Measurements from ENCODE around the gene PCDHA5. TPM values are rescaled to one million over a fixed set of nuclear protein-coding genes. Genes with fewer than 3 reads are reported as not detected.
"Not testable (repeated sequence)": the region's sequence is repeated elsewhere in the genome, so short reads cannot be mapped to it uniquely, and the experiment has no call there.

Gene PCDHA5
- total and polyA plus RNA-seq, 2 of the 13 experiments (the other 11 are each of a cell fraction or from before 2014, with no cell fraction given): not detected

GRCh38 chr5:140848139-140849102 lies 27.0 kb downstream of the PCDHA5 start, which contains the start of gene PCDHA9:
Gene PCDHA9, plus strand, starts transcription at chr5:140848382. Its CDS starts 114 bp downstream, at chr5:140848496.
- H3K36me3 ChIP-seq (replicated peaks in 1 of 2; ENCODE audit: control insufficient read depth in 1 of 2, insufficient read depth in 2 of 2, low read length in 2 of 2); H4K20me1 ChIP-seq (ENCODE audit: insufficient read depth, low read length); H3K4me3 ChIP-seq (replicated peaks in 1 of 3; ENCODE audit: insufficient read depth in 1 of 3, low read depth in 2 of 3, low read length in 3 of 3); intact Hi-C loops (cut with micrococcal nuclease; ENCODE audit: unreplicated experiment); H3K4me1 ChIP-seq (ENCODE audit: insufficient read depth, low read length); H3K4me2 ChIP-seq (ENCODE audit: low read depth, low read length); DNase-seq (ENCODE audit: low spot score); H3K79me2 ChIP-seq (ENCODE audit: insufficient read depth, low read length); H3K9ac ChIP-seq (ENCODE audit: insufficient read depth, low read depth, low read length); H3K27ac ChIP-seq (ENCODE audit: extremely low read length, insufficient read depth, low read length); H3K27me3 ChIP-seq (ENCODE audit: control insufficient read depth in 1 of 2, insufficient read depth in 2 of 2, low read length in 2 of 2); FAIRE-seq; CTCF ChIA-PET (ENCODE audit: low intra/inter-chr PET ratio, low total read pairs); BruUV-seq (replicated peaks); H2AFZ ChIP-seq (ENCODE audit: low read length); H3K9me3 ChIP-seq (ENCODE audit: low read length); POLR2A ChIA-PET; in situ Hi-C loops (cut with HindIII; ENCODE audit: extremely low pct_ligation_motif_present, low pct_unique_long_range_greater_than_20kb): not testable (repeated sequence)
- peak; percentile 57; the same call in 2 of the 3 replicates for ATAC-seq
- 0 out of 2 replicates have a peak, but pooled peaks have one; percentile 33 for TF ChIP-seq ZBTB33 (CRISPR knock-in tag; IDR thresholded peaks at IDR 0.05)
- 73% methylated on average over 40 of the region's 48 CpGs for WGBS (ENCODE audit: low lambda C conversion rate)

GRCh38 chr5:140849831-140850634 lies 28.6 kb downstream of the PCDHA5 start:
- ATAC-seq: not testable (repeated sequence)

More at GRCh38 chr5:140849831-140850634, 28.6 kb downstream of the PCDHA5 start:
- H3K27ac ChIP-seq (ENCODE audit: extremely low read length, insufficient read depth, low read length); H3K36me3 ChIP-seq (replicated peaks in 1 of 2; ENCODE audit: control insufficient read depth in 1 of 2, insufficient read depth in 2 of 2, low read length in 2 of 2); H4K20me1 ChIP-seq (ENCODE audit: insufficient read depth, low read length); H3K79me2 ChIP-seq (ENCODE audit: insufficient read depth, low read length); POLR2A ChIA-PET; BruUV-seq (replicated peaks); H3K27me3 ChIP-seq (ENCODE audit: control insufficient read depth in 1 of 2, insufficient read depth in 2 of 2, low read length in 2 of 2); H3K9ac ChIP-seq (ENCODE audit: insufficient read depth, low read depth, low read length); CTCF ChIA-PET (ENCODE audit: low intra/inter-chr PET ratio, low total read pairs); H3K4me2 ChIP-seq (ENCODE audit: low read depth, low read length); H2AFZ ChIP-seq (ENCODE audit: low read length); H3K4me1 ChIP-seq (ENCODE audit: insufficient read depth, low read length); intact Hi-C loops (cut with micrococcal nuclease; ENCODE audit: unreplicated experiment); H3K9me3 ChIP-seq (ENCODE audit: low read length); FAIRE-seq; in situ Hi-C loops (cut with HindIII; ENCODE audit: extremely low pct_ligation_motif_present, low pct_unique_long_range_greater_than_20kb); DNase-seq (ENCODE audit: low spot score); H3K4me3 ChIP-seq (replicated peaks in 1 of 3; ENCODE audit: insufficient read depth in 1 of 3, low read depth in 2 of 3, low read length in 3 of 3): not testable (repeated sequence)
- 84% methylated on average over 93 of the region's 101 CpGs for WGBS (ENCODE audit: low lambda C conversion rate)
- 0 out of 2 replicates have a peak, but pooled peaks have one; percentile 31 for TF ChIP-seq DNMT1 (CRISPR knock-in tag; IDR thresholded peaks at IDR 0.05)
